T-helper 9 cell (primary cell): ENCODE data around the gene SFMBT1.
"Not testable (repeated sequence)": the region's sequence is repeated elsewhere in the genome, so short reads cannot be mapped to it uniquely, and the experiment has no call there.

ENCODE experiments used
- DNase-seq: peaks from one replicate; pipeline ENCODE4 v3.0.0-alpha.2; 2020

Gene SFMBT1

DNA sequence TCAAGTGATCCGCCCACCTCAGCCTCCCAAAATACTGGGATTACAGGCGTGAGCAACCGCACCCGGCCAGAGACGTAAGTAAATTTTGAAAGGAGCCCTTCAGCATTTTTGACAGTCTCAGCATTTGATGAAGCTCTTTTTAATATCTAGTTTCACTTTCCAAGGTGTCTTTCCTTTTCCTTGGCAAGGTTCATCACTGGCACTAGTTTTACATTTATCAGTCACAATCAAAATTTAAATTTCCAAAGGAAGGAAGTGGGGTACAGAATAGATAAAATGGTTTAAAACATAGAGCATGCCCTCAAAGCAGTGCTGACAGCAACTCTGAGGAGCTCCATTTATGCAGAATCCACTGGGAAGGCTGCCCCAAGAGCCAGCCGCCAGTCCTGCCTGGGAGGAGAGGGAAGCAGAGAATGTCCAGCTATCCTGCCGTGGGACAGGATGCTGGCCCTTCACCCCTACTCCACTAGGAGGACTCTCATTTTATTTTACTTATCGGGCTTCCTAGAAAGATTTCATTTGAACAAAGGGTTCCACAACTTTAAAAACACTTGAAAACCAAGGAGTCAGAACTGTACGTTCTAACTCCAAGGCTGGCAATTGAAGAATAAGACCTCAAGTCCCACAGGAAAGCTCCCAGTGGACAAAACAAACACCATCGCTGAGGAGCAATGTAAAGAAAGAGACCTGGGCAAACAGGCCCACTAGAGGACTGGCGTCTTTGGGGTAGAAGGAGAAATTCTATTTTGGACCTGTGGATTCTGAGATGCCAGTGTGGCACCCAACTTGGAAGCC, 9.9 kb downstream of the SFMBT1 start:
- no peak for DNase-seq

GRCh38 chr3:53035018-53035417, 10.9 kb downstream of the SFMBT1 start:
- DNase-seq, result not testable (repeated sequence)

- DNase-seq, result not testable (repeated sequence)
Measured at GRCh38 chr3:53034411-53034810, 11.5 kb downstream of the SFMBT1 start.

DNA sequence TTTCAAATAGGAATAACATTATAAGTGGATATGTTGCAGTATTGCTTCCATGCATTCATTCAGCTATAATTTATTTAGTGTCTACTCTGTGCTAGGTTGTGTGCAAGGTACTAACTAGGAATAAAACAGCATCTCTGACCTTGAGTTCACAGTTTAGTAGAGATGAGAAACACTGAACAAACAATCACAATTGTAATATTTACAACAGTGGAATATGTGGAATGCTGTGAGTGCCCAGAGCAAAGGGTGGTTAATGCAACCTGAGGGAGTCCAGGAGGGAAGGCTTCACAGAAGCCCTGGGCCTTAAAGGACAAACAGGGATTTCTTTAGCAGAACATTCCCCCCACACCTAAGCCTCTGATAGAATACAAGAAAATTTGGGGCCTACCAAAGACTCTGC, 13.3 kb downstream of the SFMBT1 start:
- DNase-seq, result no peak

GRCh38 chr3:53030619-53031449, 15.0 kb downstream of the SFMBT1 start:
- DNase-seq, result peak; percentile 7

DNA sequence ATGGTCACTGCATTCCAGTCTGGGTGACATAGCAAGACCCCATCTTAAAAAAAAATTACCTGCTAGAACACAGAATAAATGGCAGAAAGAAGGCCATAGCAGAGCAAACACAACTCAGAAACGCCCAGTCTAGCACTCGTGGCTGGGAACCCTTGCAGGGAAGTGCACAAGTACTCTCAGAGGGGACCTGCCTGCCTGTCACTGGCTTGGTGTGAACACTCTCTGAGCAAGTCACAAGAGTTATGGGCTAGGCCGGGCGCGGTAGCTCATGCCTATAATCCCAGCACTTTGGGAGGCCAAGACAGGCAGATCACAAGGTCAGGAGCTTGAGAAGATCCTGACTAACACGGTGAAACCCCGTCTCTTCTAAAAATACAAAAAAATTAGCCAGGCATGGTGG, 17.2 kb downstream of the SFMBT1 start:
- no peak for DNase-seq

- no peak for DNase-seq
Measured at GRCh38 chr3:53027254-53027844, 18.5 kb downstream of the SFMBT1 start.

DNA sequence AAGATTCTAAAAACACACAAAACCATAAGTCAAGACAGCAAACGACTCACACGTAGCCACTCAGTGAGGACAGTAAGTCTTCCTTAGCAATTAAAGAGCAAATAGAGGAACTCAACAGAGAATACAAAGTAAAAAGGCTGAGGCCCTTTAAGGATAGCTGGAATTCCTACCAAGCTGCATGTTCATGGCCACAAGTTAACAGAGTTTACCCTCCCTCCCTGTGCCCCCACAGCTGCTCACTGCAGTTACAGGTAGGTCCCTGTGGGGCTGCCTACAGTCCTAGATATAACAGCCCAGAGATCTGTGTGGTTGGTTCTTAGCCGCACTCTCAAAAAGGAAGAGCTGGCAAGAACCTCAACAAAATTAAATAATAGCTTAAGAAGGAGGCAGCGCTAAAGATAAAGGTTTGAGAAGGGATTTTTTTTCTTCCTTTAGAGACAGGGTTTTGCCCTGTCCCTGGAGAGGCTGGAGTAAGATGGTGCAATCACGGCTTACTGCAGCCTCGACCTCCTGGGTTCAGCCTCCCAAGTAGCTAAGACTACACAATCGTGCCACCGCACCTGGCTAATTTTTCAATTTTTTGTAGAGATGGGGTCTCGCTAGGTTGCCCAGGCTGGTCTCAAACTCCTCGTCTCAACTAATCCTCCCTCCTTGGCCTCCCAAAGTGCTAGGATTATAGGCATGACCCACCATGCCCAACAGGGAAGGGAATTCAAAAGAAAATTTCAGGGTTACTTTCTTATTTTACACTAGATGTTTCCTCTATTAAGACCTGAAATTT, 19.3 kb downstream of the SFMBT1 start:
- no peak for DNase-seq

DNA sequence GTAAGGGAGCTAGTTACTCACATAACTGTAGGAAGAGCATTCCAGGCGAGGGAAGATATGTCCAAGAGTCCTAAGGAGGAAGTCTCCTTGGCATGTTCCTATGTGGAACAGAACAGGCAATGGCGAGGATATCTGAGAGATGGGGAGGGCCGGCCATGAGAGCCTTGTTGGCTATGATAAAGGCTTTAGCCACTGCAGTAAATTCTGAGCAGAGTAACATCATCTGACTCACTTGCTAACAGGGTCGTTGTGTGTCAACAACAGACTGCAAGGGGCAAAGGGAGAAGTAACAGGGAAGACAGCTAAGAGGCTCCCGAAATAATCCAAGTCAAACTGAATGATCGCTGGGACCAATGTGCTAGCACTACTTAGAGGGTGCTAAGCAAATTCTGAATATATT, 21.6 kb downstream of the SFMBT1 start:
- DNase-seq, result no peak

DNA sequence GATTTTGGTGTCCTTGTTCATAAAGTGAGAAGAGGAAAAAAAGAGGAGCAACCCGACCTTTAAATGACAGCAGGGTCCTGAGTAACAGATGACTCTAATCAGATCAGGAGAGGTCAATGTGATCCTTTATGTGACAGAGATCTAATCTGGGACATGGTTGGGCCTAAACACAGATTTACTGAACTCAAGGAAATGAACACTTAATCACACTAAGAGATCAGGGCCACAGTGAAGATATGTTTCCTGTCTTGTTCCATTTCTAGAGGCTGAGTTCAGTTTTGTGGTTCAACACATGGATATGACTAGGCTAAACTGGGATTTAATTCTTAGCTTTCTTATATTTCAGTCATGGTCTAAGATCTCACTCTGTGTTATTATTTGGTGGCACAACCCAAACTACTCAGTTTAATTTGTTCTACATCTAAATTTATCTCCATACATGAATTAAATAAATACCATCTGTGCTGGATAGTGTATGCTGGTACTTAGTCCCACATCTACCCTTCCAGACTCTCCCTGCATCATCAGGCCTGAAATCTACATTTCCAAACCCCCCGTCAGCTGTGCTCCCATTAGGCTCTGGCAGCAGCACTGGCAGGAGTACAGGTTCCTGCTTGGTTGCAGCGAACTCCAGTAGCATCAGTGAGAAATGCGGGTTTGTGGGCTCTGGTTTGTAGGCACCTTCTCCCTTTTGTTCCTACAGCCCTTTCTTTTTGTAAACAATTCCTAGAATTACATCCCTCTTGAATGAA, 22.6 kb downstream of the SFMBT1 start:
- DNase-seq, result no peak

DNA sequence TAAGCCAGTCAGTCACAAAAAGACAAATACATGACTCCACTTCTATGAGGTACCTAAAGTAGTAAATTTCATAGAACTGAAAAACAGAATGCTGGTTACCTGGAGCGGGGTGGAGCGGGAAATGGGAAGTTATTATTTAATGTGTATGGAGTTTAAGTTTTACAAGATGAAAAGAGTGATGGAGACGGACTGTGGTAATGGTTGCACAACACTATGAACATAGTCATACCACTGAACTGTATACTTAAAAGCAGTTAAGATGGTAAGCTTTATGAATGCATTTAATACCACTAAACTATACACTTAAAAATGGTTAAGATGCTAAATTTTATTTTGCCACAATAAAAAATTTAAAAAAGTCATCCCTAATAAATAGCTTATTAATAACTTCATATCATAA, 23.2 kb downstream of the SFMBT1 start:
- DNase-seq, result no peak

- DNase-seq, result no peak
Measured at GRCh38 chr3:53016236-53016635, 29.6 kb downstream of the SFMBT1 start.

DNA sequence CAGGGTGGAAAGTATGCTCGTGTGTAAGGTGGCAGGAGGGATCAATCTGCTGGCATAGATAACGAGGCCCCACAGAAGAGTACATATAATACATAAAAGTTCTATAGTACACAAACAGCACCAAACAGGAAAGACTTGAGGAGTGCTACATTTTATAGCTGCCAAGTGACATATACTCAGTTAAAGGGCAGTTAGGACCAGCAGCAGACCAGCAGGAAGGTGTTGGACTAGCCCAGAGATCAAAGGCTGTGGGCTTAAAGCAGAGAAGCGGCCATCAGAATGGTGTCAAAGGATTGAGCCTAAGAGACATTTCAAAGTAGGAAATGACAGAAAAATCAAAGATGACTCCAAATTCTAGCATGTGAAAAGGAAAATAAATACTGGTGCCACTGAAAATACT, 34.5 kb downstream of the SFMBT1 start:
- DNase-seq, result no peak

GRCh38 chr3:53009826-53010539, 35.9 kb downstream of the SFMBT1 start:
- DNase-seq, result no peak

- DNase-seq, result no peak
Measured at GRCh38 chr3:53008932-53009331, 36.9 kb downstream of the SFMBT1 start.

- no peak for DNase-seq
Measured at GRCh38 chr3:53005854-53006513, 39.9 kb downstream of the SFMBT1 start.

- no peak for DNase-seq
Measured at GRCh38 chr3:53005338-53005737, 40.5 kb downstream of the SFMBT1 start.

DNA sequence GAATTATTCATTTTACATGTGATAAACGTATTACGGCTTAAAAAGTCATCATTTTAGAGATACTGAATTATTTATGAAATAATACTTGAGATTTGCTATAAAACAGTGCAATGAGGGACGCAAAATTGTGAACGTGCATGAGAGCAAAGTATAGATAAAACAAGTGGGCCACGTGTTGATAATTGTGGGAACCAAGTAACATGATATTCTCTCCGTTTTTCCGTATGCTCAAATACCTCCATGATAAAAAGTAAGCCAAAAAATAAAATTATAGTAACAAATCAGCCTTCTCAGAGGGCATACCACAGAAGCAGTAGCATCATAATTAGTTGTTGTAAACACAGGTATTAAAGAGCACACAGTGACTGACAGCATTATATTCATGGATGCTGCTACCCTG, 42.6 kb downstream of the SFMBT1 start:
- no peak for DNase-seq

DNA sequence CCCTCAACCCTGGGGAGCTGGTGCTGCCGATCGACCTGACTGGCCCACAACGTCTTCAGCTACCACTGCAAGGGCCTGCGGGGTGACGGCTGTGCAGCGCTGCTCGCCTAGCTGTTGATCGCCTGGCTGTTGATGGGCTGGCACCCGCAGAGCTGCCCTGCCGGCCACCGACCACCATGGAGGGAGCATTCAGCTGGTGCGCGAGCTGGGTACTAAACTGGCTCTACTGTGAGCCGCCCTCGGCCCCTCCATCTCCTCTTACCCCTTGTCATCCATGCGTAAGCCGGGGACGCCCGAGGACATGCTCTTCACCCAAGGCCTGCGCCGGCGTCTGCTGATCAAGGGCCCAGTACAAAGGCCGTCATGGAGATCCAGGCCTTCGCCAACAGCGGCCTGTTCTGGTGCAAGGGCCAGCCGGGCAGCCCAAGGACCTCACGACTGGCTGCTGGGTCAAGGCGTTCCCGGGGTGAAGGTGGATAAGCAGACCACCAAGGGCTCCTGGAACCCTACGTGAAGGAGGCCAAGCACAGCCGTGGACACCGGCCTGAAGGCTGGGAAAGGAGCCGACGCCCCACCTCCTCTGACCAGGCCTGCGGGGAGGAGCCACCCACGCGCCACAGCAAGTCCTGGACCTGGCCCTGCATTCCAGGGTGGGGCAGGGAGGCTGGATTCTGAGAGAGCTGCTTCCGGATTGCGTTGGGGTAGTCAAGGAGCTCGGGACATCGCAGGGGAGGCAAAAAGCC, 46.9 kb downstream of the SFMBT1 start:
- DNase-seq, result no peak

DNA sequence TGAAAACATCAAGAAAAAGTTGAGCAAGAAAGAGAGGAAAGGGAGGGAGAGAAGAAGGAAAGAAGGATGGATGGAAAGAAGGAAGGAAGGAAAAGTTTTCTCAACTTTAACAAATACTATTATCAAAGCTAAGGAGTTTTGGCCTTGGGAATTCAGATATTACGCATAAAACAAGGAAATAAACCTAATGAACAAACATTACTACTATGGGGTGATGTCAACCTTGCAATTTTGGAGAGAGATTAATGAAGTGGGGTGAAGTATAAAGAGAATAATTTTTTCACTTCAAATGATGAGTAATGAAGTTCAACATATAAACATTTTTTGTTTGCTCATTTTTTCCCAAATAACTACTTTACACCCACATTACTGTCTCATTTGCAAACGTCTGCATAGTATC, 55.2 kb downstream of the SFMBT1 start:
- DNase-seq, result no peak
